Thyroid gland (tissue), 4 donors: ENCODE data around the gene PDS5B. TPM values are rescaled to one million over a fixed set of nuclear protein-coding genes. Genes with fewer than 3 reads are reported as not detected.

ENCODE experiments used
- DNase-seq, 2 donors: peaks; one replicate each; pipeline ENCODE4 v3.0.0-alpha.2; 2019
- H3K27ac ChIP-seq, 3 donors: fragments of 200-600 bp; sonication (generic); 1 replicate in 2 of 3; 2 replicates in 1 of 3; pipeline ENCODE4 v1.5.1; 2016 to 2019; ENCODE audit warnings: mild to moderate bottlenecking in 1 of 3, moderate library complexity in 1 of 3
- H3K27me3 ChIP-seq: fragments of 200-600 bp; sonication (generic); one replicate; pipeline ENCODE4 v1.5.1; 2019
- H3K36me3 ChIP-seq, 2 donors: fragments of 200-600 bp; sonication (generic); one replicate each; pipeline ENCODE4 v1.5.1; 2016 to 2019
- H3K4me1 ChIP-seq, 2 donors: fragments of 200-600 bp; sonication (generic); one replicate each; pipeline ENCODE4 v1.5.1; 2017 to 2019
- H3K4me3 ChIP-seq, 3 donors: fragments of 200-600 bp; sonication (generic); replicated peaks in 1 of 3; 1 replicate in 2 of 3; 2 replicates in 1 of 3; pipeline ENCODE4 v1.5.1; 2016; ENCODE audit warnings: mild to moderate bottlenecking in 1 of 3
- H3K9me3 ChIP-seq: fragments of 200-600 bp; sonication (generic); one replicate; pipeline ENCODE4 v1.5.1; 2017
- CTCF ChIP-seq, 6 experiments: fragments of 200-600 bp in 3 of 6; fragments of 450-650 bp in 3 of 6; sonication (generic) in 3 of 6; IDR thresholded peaks; one replicate each; pipeline ENCODE4 v1.5.1; 2016 to 2019; ENCODE audit warnings: antibody characterized with exemption in 6 of 6, mild to moderate bottlenecking in 2 of 6, inconsistent platforms in 1 of 6, moderate library complexity in 1 of 6
- POLR2A ChIP-seq, 2 donors: fragments of 450-650 bp; IDR thresholded peaks; one replicate each; pipeline ENCODE4 v1.6.1; 2017; ENCODE audit warnings: antibody characterized with exemption in 2 of 2, mild to moderate bottlenecking in 2 of 2, moderate library complexity in 1 of 2
- WGBS, 2 donors: methylation state at CpG; one replicate each; pipeline ENCODE4 v1.1.5; 2017; 5-methylcytosine and 5-hydroxymethylcytosine counted together
- intact Hi-C: fragments of 100-400 bp; cut with DNase I; formaldehyde crosslinking; loops from one replicate; pipeline ENCODE4 v1.15.1; 2023
- total RNA-seq, 4 donors: library from RNA; depleted of rRNA; stranded (reverse); fragments of >200 nt; gene quantifications; one replicate each; pipeline ENCODE4 v1.2.3, GENCODE V29; 2016

The PDS5B gene
- total RNA-seq, 4 donors from 2014 or later: 47.9 to 55.1 (median 49.3) TPM

- no peaks in the 10 kb centered on the region for H3K36me3 ChIP-seq
- intact Hi-C loops: no loop called here
- H3K4me3 ChIP-seq: no peak overlapping the region
- no peak for DNase-seq
- TF ChIP-seq CTCF (IDR thresholded peaks at IDR 0.05) (no peak), POLR2A (IDR thresholded peaks at IDR 0.05) (no peak)
- WGBS, 2 donors: 96 to 98% methylated on average over 1 of the region's 1 CpG
- no peak overlapping the region for H3K27ac ChIP-seq
- H3K27me3 ChIP-seq: no peaks in the 10 kb centered on the region
- H3K9me3 ChIP-seq: no peaks in the 10 kb centered on the region
- H3K4me1 ChIP-seq: no peaks in the 10 kb centered on the region
Observed at GRCh38 chr13:32754179-32754578, 167.9 kb downstream of the PDS5B start.

GRCh38 chr13:32759152-32759551 is 172.9 kb downstream of the PDS5B start:
- intact Hi-C loops: no loop called here
- Histone ChIP-seq H3K4me1 (no peaks in the 10 kb centered on the region), H3K36me3 (peaks cover 0 to 14% of the 10 kb centered on the region in 2 donors), H3K27ac (no peak overlapping the region), H3K9me3 (no peaks in the 10 kb centered on the region), H3K27me3 (no peaks in the 10 kb centered on the region), H3K4me3 (no peak overlapping the region)
- WGBS, 2 donors: 97 to 99% methylated on average over 2 of the region's 2 CpGs
- no peak for TF ChIP-seq POLR2A (IDR thresholded peaks at IDR 0.05)
- no peak for TF ChIP-seq CTCF (IDR thresholded peaks at IDR 0.05)
- no peak for DNase-seq

- Histone ChIP-seq H3K27me3 (no peaks in the 10 kb centered on the region), H3K36me3 (peaks cover 0 to 14% of the 10 kb centered on the region in 2 donors), H3K4me3 (no peak overlapping the region), H3K4me1 (no peaks in the 10 kb centered on the region), H3K27ac (no peak overlapping the region), H3K9me3 (no peaks in the 10 kb centered on the region)
- no peak for DNase-seq
- TF ChIP-seq CTCF (IDR thresholded peaks at IDR 0.05) (no peak), POLR2A (IDR thresholded peaks at IDR 0.05) (no peak)
- 99 to 100% methylated on average over 2 of the region's 2 CpGs for WGBS, 2 donors
- intact Hi-C loops: no loop called here
Observed at GRCh38 chr13:32761472-32761871, 175.2 kb downstream of the PDS5B start.

GRCh38 chr13:32779119-32779518 is 192.9 kb downstream of the PDS5B start:
- TF ChIP-seq CTCF (IDR thresholded peaks at IDR 0.05) (no peak), POLR2A (IDR thresholded peaks at IDR 0.05) (no peak)
- no peak overlapping the region for H3K27ac ChIP-seq
- no peaks in the 10 kb centered on the region for H3K27me3 ChIP-seq
- H3K9me3 ChIP-seq: no peaks in the 10 kb centered on the region
- DNase-seq: no peak
- intact Hi-C loops: no loop called here
- H3K4me3 ChIP-seq: no peak overlapping the region
- no peaks in the 10 kb centered on the region for H3K4me1 ChIP-seq
- H3K36me3 ChIP-seq: peaks cover 6 to 7% of the 10 kb centered on the region in 2 donors

- H3K27ac ChIP-seq: no peak overlapping the region
- no peak for DNase-seq
- intact Hi-C loops: no loop called here
- H3K4me3 ChIP-seq: no peak overlapping the region
- H3K27me3 ChIP-seq: no peaks in the 10 kb centered on the region
- peaks cover 3 to 6% of the 10 kb centered on the region in 2 donors for H3K36me3 ChIP-seq
- no peaks in the 10 kb centered on the region for H3K9me3 ChIP-seq
- H3K4me1 ChIP-seq: no peaks in the 10 kb centered on the region
- WGBS, 2 donors: 97 to 100% methylated on average over 2 of the region's 2 CpGs
- TF ChIP-seq CTCF (IDR thresholded peaks at IDR 0.05): no peak
- no peak for TF ChIP-seq POLR2A (IDR thresholded peaks at IDR 0.05)
Observed at GRCh38 chr13:32781906-32782305, 195.7 kb downstream of the PDS5B start.
